OCI-LY3 (cell line): ENCODE measurements around the gene TYW1.
"Not testable (repeated sequence)": the region's sequence is repeated elsewhere in the genome, so short reads cannot be mapped to it uniquely, and the experiment has no call there.

Experiments
- H2AFZ ChIP-seq: fragments of 200-600, 300-600 bp; shearing (Covaris generic); 2 replicates; pipeline ENCODE4 v1.6.0; 2014; ENCODE audit warnings: antibody characterized with exemption, low read depth, low read length
- H3K27ac ChIP-seq: fragments of 200-600, 300-600 bp; sonication (generic); 2 replicates; pipeline ENCODE4 v1.5.1; 2014; ENCODE audit warnings: mild to moderate bottlenecking, low read length, moderate library complexity, mixed read lengths
- H3K27me3 ChIP-seq: fragments of 200-600, 300-600 bp; sonication (generic); 2 replicates; pipeline ENCODE4 v1.6.1; 2014; ENCODE audit warnings: low read depth, low read length, mixed read lengths
- H3K36me3 ChIP-seq: fragments of 200-600, 300-600 bp; sonication (generic); replicated peaks from 2 replicates; pipeline ENCODE3; 2014; ENCODE audit warnings: low read depth, low read length, mixed read lengths
- H3K4me1 ChIP-seq: fragments of 300-600, 200-600 bp; sonication (generic); 2 replicates; pipeline ENCODE4 v1.6.1; 2014; ENCODE audit warnings: low read length, mixed read lengths
- H3K4me2 ChIP-seq: fragments of 200-600, 300-600 bp; sonication (generic); 2 replicates; pipeline ENCODE4 v1.6.1; 2014; ENCODE audit warnings: low read length, mixed read lengths
- H3K4me3 ChIP-seq: fragments of 300-600, 200-600 bp; sonication (generic); 2 replicates; pipeline ENCODE4 v1.5.1; 2014; ENCODE audit warnings: antibody characterized with exemption, mild to moderate bottlenecking, low read length, moderate library complexity
- H3K79me2 ChIP-seq: fragments of 300-600, 200-600 bp; shearing (Covaris generic); 2 replicates; pipeline ENCODE4 v1.6.1; 2014; ENCODE audit warnings: mild to moderate bottlenecking, low read length, mixed read lengths
- H3K9ac ChIP-seq: fragments of 300-600, 200-600 bp; shearing (Covaris generic); 2 replicates; pipeline ENCODE4 v1.6.0; 2014; ENCODE audit warnings: mild to moderate bottlenecking, low read length, moderate library complexity
- H3K9me3 ChIP-seq: fragments of 200-600, 300-600 bp; shearing (Covaris generic); 2 replicates; pipeline ENCODE4 v1.6.1; 2014; ENCODE audit warnings: low read length, mixed read lengths; ENCODE audit not compliant: insufficient read depth
- H4K20me1 ChIP-seq: fragments of 200-600, 300-600 bp; sonication (generic); 2 replicates; pipeline ENCODE4 v1.6.1; 2016; ENCODE audit warnings: low read length, mixed read lengths; ENCODE audit not compliant: insufficient read depth
- EZH2phosphoT487 ChIP-seq: fragments of 200-600 bp; shearing (Covaris generic); IDR thresholded peaks from 2 replicates; pipeline ENCODE4 v1.6.1; 2018; ENCODE audit warnings: antibody characterized with exemption, mixed run types, low read depth
- TF ChIP-seq, protein P1 (sequence below): fragments of 200-600, 300-600 bp; sonication (generic); IDR thresholded peaks from 2 replicates; pipeline ENCODE4 v1.5.1; 2014; ENCODE audit warnings: antibody characterized with exemption, low read length, low read depth

Gene TYW1

DNA sequence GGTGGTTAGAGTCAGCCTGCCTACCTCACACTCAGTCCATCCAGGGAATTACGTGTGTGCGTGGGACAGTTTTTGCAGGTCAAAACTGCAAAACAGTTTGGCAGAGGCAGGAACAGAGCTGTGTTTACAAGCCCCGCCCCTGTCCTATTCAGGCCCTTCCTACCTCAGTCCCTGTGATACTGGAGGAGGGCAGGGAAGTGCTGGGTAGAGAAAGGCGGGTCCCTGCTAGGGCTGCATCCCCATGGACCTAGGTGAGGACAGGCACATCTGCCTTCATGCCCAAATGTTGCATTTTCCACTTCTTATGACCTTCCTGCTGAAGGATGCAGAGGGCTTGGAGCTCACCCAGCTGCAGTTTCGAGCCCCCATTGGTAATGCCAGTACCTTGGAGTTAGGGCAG, 26.3 kb upstream of the TYW1 start:
- no peaks in the 10 kb centered on the region for H4K20me1 ChIP-seq
- H3K4me2 ChIP-seq = no peak overlapping the region
- no peak overlapping the region for H2AFZ ChIP-seq
- no peaks in the 10 kb centered on the region for H3K27me3 ChIP-seq
- TF ChIP-seq EZH2phosphoT487 = no peak
- TF ChIP-seq, protein P1, sequence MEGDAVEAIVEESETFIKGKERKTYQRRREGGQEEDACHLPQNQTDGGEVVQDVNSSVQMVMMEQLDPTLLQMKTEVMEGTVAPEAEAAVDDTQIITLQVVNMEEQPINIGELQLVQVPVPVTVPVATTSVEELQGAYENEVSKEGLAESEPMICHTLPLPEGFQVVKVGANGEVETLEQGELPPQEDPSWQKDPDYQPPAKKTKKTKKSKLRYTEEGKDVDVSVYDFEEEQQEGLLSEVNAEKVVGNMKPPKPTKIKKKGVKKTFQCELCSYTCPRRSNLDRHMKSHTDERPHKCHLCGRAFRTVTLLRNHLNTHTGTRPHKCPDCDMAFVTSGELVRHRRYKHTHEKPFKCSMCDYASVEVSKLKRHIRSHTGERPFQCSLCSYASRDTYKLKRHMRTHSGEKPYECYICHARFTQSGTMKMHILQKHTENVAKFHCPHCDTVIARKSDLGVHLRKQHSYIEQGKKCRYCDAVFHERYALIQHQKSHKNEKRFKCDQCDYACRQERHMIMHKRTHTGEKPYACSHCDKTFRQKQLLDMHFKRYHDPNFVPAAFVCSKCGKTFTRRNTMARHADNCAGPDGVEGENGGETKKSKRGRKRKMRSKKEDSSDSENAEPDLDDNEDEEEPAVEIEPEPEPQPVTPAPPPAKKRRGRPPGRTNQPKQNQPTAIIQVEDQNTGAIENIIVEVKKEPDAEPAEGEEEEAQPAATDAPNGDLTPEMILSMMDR = no peak
- no peaks in the 10 kb centered on the region for H3K9me3 ChIP-seq
- no peak overlapping the region for H3K4me3 ChIP-seq
- no peaks in the 10 kb centered on the region for H3K79me2 ChIP-seq
- H3K9ac ChIP-seq = no peak overlapping the region
- H3K36me3 ChIP-seq = peaks cover 3% of the 10 kb centered on the region
- H3K27ac ChIP-seq = no peak overlapping the region
- no peaks in the 10 kb centered on the region for H3K4me1 ChIP-seq

DNA sequence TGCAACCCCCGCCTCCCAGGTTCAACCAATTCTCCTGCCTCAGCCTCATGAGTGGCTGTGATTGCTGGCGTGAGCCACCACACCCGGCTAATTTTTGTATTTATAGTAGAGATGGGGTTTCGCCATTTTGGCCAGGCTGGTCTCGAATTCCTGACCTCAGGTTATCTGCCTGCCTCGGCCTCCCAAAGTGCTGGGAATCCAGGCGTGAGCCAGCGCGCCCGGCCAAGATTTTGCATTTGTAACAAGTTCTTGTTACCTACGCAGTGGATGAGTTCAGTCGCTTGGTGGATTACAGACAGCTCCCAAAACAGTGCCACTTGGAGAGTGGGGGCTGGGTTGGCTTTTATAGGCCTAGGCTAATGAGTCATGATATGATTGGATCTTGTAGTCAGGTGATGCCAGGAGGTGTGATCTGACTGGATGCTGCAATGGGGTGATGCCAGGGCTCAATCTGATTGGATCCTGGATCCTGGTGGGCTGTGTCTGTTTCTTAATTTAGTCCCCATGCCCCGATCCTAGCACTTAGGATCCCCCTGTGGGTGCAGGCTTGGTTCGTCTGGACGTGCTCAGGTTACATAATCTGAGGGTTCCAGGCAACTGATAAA, 21.5 kb upstream of the TYW1 start:
- no peak overlapping the region for H3K4me2 ChIP-seq
- H3K4me3 ChIP-seq = no peak overlapping the region
- H3K27me3 ChIP-seq = no peaks in the 10 kb centered on the region
- TF ChIP-seq, protein P1 = no peak
- H3K4me1 ChIP-seq = no peaks in the 10 kb centered on the region
- no peaks in the 10 kb centered on the region for H4K20me1 ChIP-seq
- H2AFZ ChIP-seq = no peak overlapping the region
- no peak overlapping the region for H3K9ac ChIP-seq
- H3K9me3 ChIP-seq = 0 out of 2 replicates have a peak, but pooled peaks cover 4% of the 10 kb centered on the region
- no peaks in the 10 kb centered on the region for H3K36me3 ChIP-seq
- H3K79me2 ChIP-seq = no peaks in the 10 kb centered on the region
- H3K27ac ChIP-seq = no peak overlapping the region

DNA sequence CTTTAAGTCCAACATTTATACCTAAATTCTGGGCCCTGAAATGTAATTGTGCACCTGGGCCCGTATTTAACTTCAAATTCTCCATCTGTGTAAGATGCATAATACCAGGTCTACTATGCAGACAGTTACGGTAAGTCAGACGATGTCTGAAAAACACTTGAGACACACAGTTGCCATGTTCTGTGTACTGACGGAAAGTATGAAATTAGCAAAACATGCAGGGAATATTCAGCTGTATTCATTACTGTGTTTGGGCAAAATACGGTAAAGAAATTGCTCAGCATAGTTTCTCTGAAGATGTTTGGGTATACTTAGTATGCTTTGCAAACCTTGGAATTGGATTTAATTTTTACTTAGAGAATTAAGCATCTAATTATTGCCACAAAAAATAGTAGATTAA, 18.3 kb upstream of the TYW1 start:
- not testable (repeated sequence) for H3K79me2 ChIP-seq, H3K9me3 ChIP-seq, H4K20me1 ChIP-seq, H2AFZ ChIP-seq, H3K4me1 ChIP-seq, H3K4me2 ChIP-seq, H3K27ac ChIP-seq, H3K27me3 ChIP-seq, H3K4me3 ChIP-seq, H3K36me3 ChIP-seq, H3K9ac ChIP-seq

DNA sequence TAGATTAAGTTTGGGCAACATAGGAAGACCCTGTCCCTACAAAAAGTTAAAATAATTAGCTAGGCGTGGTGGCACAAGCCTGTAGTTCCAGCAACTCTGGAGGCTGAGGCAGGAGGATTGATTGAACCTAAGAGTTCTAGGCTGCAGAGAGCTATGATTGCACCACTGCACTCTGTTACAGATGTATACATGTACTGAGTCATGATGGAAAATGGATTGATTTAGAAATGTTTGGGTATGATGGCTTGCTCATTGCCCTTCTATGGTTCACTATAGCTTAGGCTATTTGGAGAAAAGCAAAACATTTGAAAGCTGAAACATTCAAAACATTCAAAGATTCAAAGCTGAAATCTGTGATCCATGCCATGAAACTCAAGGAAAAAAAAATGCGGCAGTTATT, 17.6 kb upstream of the TYW1 start:
- H3K9ac ChIP-seq, H3K4me2 ChIP-seq, H3K4me3 ChIP-seq: not testable (repeated sequence)

DNA sequence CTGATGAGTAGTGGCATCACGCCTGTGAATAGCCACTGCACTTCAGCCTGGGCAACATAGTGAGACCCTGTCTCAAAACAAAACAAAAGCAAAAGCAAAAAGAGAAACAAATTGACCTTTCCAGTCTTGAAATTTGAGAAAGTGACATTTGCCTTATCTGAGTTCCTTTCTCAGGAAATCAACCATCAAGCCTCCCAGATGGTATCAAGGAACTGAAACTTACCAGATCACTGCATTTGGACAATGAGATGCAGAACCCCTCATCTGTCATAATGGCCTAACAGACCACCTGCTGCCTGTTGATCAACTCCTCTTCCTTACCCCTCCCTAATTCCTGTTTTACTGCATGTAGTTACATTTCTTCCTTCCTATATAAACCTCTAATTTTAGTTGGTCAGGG, 16.3 kb upstream of the TYW1 start:
- H3K9me3 ChIP-seq, H3K27ac ChIP-seq, H2AFZ ChIP-seq, H3K9ac ChIP-seq, H3K36me3 ChIP-seq, H3K4me1 ChIP-seq, H3K79me2 ChIP-seq, H3K4me3 ChIP-seq, H3K4me2 ChIP-seq, H4K20me1 ChIP-seq, H3K27me3 ChIP-seq: not testable (repeated sequence)

More for the DNA sequence above, 17.6 kb upstream of the TYW1 start:
- H3K36me3 ChIP-seq, H3K4me1 ChIP-seq, H3K27me3 ChIP-seq, H3K79me2 ChIP-seq, H3K27ac ChIP-seq, H2AFZ ChIP-seq, H4K20me1 ChIP-seq, H3K9me3 ChIP-seq: not testable (repeated sequence)

DNA sequence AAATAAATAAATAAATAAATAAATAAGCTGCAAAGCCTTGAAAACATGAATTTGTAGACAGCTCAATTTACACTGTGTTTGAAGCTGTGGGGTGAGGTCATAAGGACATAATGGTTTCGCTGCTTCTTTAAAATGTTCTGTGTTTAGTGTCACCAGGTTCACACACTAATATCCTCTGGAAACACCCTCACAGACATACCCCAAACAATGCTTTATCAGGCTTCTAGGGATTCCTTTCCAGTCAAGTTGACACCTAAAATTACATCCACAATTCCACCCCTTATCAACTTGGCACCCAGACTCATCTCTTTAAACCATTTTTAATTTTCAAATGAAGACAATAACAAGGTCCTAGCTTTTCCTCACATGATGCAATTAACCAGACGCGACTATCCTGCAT, 7.1 kb upstream of the TYW1 start:
- H3K79me2 ChIP-seq = peaks cover 10% of the 10 kb centered on the region
- not testable (repeated sequence) for H3K27me3 ChIP-seq, H3K9ac ChIP-seq, H2AFZ ChIP-seq, H3K36me3 ChIP-seq, H3K4me3 ChIP-seq, H3K9me3 ChIP-seq, H3K27ac ChIP-seq, H4K20me1 ChIP-seq, H3K4me1 ChIP-seq, H3K4me2 ChIP-seq

DNA sequence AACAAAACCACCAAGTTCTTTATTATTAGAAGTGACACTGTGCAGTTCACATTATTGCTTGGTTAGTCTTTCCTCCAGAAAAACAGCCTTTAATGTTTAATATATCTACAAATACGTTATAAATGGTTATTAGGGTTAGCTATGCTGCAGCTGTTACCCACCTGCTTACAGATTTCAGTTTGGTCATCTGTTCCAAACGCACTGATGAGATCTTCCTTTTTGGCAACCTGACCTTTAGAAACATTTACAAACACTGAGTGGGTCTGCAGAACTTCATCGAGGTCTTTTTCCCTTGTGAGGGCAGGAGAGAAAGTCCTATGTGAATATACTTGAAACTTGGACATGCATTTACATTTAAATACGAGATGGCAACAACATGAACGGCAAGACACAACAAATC, 2.6 kb upstream of the TYW1 start:
- not testable (repeated sequence) for H3K9me3 ChIP-seq, H4K20me1 ChIP-seq, H2AFZ ChIP-seq, H3K27me3 ChIP-seq, H3K4me1 ChIP-seq, H3K27ac ChIP-seq, H3K9ac ChIP-seq, H3K36me3 ChIP-seq
- peak overlapping the region; percentile 83 for H3K4me3 ChIP-seq
- peak overlapping the region; percentile 66 for H3K4me2 ChIP-seq
- peaks cover 31% of the 10 kb centered on the region for H3K79me2 ChIP-seq
